OCI-M2 (cell line): ENCODE measurements around the gene MT3.

ENCODE experiments used
- DNase-seq: peaks from one replicate; lab custom pipeline; 2025; ENCODE audit not compliant: unreplicated experiment; lab: John Stamatoyannopoulos, UW

MT3 gene

GRCh38 chr16:56628486-56629350 is 39.4 kb downstream of the MT3 start:
- no peak for DNase-seq

DNA sequence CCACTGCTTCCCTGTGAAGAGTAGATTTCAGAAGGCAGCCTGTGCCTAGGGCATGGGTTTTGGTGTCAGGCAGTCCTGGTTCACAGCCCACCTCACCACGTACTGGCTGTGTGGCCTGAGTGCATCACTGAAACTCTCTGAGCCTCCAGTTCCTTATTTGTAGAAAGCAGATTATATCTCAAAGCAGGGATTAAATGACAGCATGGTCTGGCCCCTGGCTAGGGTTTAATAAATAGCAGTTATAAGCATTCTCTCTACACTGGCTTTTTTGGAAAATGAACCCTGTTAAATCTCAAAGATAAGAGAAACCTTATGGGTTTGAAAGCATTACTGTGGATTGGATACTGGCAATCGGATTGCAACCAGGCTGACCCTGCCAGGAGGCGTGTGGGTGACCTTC is 40.2 kb downstream of the MT3 start:
- DNase-seq, result no peak

GRCh38 chr16:56630134-56630533 is 40.8 kb downstream of the MT3 start:
- no peak for DNase-seq

GRCh38 chr16:56631197-56631596 is 41.9 kb downstream of the MT3 start:
- no peak for DNase-seq

DNA sequence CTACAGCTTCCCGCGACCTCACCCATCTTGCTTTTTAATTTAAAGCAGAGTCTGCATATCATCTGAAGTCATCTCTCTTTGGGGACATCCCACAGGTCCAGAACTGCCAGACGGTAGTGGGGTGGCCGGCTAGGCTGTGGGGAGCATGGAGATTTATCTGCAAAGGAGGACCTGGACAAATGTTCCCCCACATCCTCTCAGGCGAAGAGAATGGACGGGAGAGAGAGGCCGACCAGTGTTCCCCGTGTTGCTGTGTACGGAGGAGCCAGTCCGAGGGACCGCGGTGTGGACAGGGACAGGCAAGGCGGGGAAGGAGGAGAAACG is 42.5 kb downstream of the MT3 start:
- no peak for DNase-seq

- no peak for DNase-seq
These were observed 43.0 kb downstream of the MT3 start, which contains the start of gene MT1M for GRCh38 chr16:56632156-56632847. MT1M (plus strand) TSS chr16:56632659; CDS start chr16:56632732, 73 bp downstream.

DNA sequence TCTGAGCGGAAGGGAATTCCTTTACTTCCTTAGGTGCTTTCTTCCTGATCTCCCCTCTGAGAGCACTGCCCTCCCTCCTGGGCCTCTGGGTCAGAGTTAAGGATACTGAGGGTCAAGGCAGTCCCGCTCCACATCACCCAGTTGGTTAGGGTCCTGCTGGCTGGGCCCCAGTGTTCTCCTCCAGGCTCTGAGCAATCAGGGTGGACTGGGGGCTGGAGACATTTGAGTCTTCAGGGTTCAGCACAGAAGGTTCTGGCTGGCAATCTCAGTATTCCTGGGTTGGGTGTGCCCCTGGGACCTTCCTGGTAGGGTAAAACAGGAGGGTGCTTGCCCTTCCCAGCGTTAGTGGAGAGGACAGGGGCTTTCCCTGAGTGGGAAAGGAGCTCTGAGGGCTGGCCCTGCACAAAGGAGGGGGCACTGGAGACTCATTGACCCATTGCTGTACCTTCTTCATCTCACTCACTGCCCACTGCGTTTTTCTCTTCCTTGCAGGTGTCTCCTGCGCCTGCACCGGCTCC is 43.6 kb downstream of the MT3 start:
- no peak for DNase-seq

GRCh38 chr16:56633535-56633934 is 44.2 kb downstream of the MT3 start:
- DNase-seq, result no peak

DNA sequence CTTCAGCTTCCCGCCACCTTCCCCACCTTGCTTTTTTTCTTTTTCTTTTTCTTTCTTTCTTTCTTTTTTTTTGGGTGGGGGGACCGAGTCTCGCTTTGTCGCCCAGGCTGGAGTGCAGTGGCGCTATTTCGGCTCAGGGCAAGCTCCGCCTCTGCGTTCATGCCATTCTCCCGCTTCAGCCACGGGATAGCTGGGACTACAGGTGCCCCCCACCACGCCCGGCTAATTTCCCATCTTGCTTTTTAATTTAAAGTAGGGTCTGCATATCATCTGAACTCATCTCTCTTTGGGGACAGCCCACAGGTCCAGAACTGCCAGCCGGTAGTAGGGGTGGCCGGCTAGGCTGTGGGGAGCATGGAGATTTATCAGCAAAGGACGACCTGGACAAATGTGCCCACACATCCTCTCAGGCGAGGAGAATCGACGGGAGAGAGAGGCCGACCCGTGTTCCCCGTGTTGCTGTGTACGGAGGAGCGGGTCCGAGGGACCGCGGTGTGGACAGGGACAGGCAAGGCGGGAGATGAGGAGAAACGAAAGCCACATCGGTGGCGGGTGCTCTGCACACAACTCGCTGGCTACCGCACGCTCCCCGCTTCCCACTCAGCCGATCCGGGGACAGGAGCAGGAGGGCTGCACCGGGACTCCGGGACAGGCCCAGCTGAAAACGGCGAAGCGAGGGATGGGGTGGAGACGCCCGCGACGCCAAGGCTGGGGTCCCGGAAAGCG is 45.5 kb downstream of the MT3 start:
- no peak for DNase-seq

- DNase-seq, result no peak
These were observed 46.2 kb downstream of the MT3 start for GRCh38 chr16:56635441-56635967.

GRCh38 chr16:56636616-56637413 is 47.5 kb downstream of the MT3 start:
- no peak for DNase-seq

DNA sequence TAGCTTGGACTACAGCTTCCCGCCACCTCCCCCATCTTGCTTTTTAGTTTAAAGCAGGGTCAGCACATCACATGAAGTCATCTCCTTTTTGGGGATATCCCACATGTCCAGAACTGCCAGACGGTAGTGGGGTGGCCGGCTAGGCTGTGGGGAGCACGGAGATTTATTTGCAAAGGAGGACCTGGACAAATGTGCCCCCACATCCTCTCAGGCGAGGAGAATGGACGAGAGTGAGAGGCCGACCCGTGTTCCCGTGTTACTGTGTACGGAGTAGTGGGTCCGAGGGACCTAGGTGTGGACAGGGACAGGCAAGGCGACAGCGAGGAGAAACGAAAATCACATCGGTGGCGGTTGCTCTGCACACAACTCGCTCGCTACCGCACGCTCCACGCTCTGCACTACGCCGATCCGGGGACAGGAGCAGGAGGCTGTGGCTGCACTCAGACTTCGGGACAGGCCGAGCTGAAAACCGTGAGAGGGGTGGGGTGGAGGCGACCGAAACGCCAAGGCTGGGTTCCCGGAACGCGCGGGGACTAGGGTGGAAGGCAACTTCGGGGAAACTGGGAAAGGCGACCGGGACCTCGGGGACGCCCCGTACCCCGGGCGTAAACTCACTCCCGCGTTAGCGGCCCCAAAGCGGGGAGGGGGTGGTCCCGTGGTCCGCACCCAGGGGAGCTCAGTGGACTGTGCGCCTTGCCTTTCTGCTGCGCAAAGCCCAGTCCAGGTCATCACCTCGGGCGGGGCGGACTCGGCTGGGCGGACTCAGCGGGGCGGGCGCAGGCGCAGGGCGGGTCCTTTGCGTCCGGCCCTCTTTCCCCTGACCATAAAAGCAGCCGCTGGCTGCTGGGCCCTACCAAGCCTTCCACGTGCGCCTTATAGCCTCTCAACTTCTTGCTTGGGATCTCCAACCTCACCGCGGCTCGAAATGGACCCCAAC is 48.8 kb downstream of the MT3 start, which contains the start of gene MT1A:
MT1A (plus strand) TSS at position 853 of the 937 bp plus-strand sequence; CDS start at position 926, 73 bp downstream.
- no peak for DNase-seq

DNA sequence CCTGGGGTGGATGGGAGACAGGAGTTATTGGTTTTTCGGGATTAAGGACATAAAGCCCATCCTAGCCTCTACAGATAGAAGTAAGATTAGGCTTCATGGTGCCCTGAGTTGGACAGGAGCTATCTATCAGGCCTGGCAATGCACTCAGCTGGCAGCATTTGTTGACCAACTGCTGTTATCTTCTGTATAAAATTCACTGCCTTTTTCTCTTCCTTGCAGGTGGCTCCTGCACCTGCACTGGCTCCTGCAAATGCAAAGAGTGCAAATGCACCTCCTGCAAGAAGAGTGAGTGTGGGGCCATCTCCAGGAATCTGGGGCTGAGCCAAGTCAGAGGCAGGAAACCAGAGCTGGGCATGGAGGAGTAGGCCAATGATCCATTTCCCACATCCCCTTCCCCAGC is 49.7 kb downstream of the MT3 start:
- no peak for DNase-seq

DNA sequence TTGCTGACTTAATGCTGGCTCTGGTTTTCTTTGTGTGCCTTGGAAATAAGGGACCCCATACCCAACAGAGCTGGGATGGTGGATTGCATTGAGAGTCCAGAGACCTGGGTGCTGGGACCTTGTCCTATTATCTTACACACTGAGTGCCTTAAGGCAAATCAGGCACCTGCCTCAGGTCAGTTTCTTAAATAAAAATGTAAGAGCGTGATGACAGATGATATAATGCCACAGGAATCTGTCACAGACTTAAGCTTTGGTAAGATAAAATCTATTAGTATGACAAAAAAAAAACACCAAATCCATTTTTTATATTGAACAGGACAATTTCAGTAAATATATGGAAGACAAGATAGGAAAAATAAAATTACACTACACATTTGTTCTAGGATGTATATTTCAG is 50.7 kb downstream of the MT3 start:
- no peak for DNase-seq
